DOHH2 (cell line): ENCODE data around the gene TREH.

Source experiments
- H3F3A ChIP-seq: fragments of 200-600 bp; sonication (generic), shearing (Covaris generic); 2 replicates; pipeline ENCODE4 v1.6.0; 2016; ENCODE audit warnings: antibody characterized with exemption, mild to moderate bottlenecking; ENCODE audit not compliant: control insufficient read depth, insufficient read depth
- H3K27ac ChIP-seq: fragments of 200-600 bp; sonication (generic); 2 replicates; pipeline ENCODE4 v1.5.1; 2014; ENCODE audit warnings: low read depth, mild to moderate bottlenecking, low read length, moderate library complexity
- H3K27me3 ChIP-seq: fragments of 200-600 bp; sonication (generic); 2 replicates; pipeline ENCODE4 v1.6.1; 2014; ENCODE audit warnings: mild to moderate bottlenecking, low read length, mixed read lengths; ENCODE audit not compliant: control insufficient read depth
- H3K36me3 ChIP-seq: fragments of 200-600 bp; sonication (generic); 2 replicates; pipeline ENCODE4 v1.6.1; 2014; ENCODE audit warnings: mild to moderate bottlenecking, low read length, moderate library complexity, mixed read lengths; ENCODE audit not compliant: control insufficient read depth
- H3K4me1 ChIP-seq: fragments of 200-600 bp; sonication (generic); 2 replicates; pipeline ENCODE4 v1.6.1; 2014; ENCODE audit warnings: mild to moderate bottlenecking, low read length, mixed read lengths; ENCODE audit not compliant: control insufficient read depth
- H3K4me2 ChIP-seq: fragments of 200-600 bp; sonication (generic); 2 replicates; pipeline ENCODE4 v1.6.0; 2014; ENCODE audit warnings: mild to moderate bottlenecking, low read length, moderate library complexity
- H3K4me3 ChIP-seq: fragments of 200-600 bp; sonication (generic); 2 replicates; pipeline ENCODE4 v1.5.1; 2014; ENCODE audit warnings: mild to moderate bottlenecking, low read length, mixed read lengths
- H3K79me2 ChIP-seq: fragments of 200-600 bp; sonication (generic); 2 replicates; pipeline ENCODE4 v1.6.1; 2014; ENCODE audit warnings: mild to moderate bottlenecking, low read length, mixed read lengths; ENCODE audit not compliant: control insufficient read depth
- H3K9me2 ChIP-seq: fragments of 200-600 bp; sonication (generic); replicated peaks from 2 replicates; pipeline ENCODE4 v1.6.1; 2014; ENCODE audit warnings: mild to moderate bottlenecking, low read length, mixed read lengths; ENCODE audit not compliant: control insufficient read depth
- H3K9me3 ChIP-seq: fragments of 200-600 bp; sonication (generic); 2 replicates; pipeline ENCODE4 v1.6.1; 2014; ENCODE audit warnings: antibody characterized with exemption, low read length, mixed read lengths; ENCODE audit not compliant: control insufficient read depth, insufficient read depth
- H4K20me1 ChIP-seq: fragments of 200-600 bp; sonication (generic); 2 replicates; pipeline ENCODE4 v1.6.0; 2014; ENCODE audit warnings: low read depth, mild to moderate bottlenecking, antibody characterized with exemption, low read length, moderate library complexity; ENCODE audit not compliant: control insufficient read depth, insufficient read depth
- EZH2phosphoT487 ChIP-seq: fragments of 200-600 bp; sonication (generic); IDR thresholded peaks from 2 replicates; pipeline ENCODE4 v1.6.1; 2017; ENCODE audit warnings: borderline replicate concordance, mild to moderate bottlenecking, antibody characterized with exemption, low read length, moderate library complexity, mixed read lengths
- TF ChIP-seq, protein P1 (sequence below): fragments of 200-600 bp; sonication (generic); IDR thresholded peaks from one replicate; pipeline ENCODE4 v1.5.1; 2014; ENCODE audit warnings: antibody characterized with exemption, mild to moderate bottlenecking, low read depth, low read length; ENCODE audit not compliant: poor library complexity, severe bottlenecking

TREH gene

DNA sequence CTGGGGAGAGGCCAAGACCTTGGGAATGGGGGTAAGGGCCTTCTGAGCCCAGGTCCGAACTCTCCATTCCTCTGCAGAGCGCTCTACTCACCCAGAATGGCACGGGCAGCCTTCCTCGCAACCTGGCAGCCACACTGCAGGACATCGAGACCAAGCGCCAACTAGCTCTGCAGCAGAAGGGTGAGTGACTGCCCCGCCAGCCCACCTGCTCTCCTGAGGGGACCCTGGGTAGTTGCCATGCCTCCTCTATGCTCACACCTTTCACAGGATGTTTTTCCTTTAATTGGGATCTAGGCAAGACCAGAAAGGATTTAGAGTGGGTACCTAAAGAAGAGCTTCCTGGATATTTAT lies 35.5 kb downstream of the TREH start:
- Histone ChIP-seq H3F3A (no peaks in the 10 kb centered on the region), H3K9me3 (no peaks in the 10 kb centered on the region), H3K27me3 (peaks cover 11% of the 10 kb centered on the region; the same call in 1 of the 2 replicates), H3K27ac (no peak overlapping the region), H3K36me3 (no peaks in the 10 kb centered on the region), H3K4me2 (no peak overlapping the region), H3K4me3 (no peak overlapping the region), H3K4me1 (no peaks in the 10 kb centered on the region), H3K9me2 (no peaks in the 10 kb centered on the region), H4K20me1 (no peaks in the 10 kb centered on the region), H3K79me2 (no peaks in the 10 kb centered on the region)
- TF ChIP-seq, protein P1, sequence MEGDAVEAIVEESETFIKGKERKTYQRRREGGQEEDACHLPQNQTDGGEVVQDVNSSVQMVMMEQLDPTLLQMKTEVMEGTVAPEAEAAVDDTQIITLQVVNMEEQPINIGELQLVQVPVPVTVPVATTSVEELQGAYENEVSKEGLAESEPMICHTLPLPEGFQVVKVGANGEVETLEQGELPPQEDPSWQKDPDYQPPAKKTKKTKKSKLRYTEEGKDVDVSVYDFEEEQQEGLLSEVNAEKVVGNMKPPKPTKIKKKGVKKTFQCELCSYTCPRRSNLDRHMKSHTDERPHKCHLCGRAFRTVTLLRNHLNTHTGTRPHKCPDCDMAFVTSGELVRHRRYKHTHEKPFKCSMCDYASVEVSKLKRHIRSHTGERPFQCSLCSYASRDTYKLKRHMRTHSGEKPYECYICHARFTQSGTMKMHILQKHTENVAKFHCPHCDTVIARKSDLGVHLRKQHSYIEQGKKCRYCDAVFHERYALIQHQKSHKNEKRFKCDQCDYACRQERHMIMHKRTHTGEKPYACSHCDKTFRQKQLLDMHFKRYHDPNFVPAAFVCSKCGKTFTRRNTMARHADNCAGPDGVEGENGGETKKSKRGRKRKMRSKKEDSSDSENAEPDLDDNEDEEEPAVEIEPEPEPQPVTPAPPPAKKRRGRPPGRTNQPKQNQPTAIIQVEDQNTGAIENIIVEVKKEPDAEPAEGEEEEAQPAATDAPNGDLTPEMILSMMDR: no peak
- no peak for TF ChIP-seq EZH2phosphoT487

DNA sequence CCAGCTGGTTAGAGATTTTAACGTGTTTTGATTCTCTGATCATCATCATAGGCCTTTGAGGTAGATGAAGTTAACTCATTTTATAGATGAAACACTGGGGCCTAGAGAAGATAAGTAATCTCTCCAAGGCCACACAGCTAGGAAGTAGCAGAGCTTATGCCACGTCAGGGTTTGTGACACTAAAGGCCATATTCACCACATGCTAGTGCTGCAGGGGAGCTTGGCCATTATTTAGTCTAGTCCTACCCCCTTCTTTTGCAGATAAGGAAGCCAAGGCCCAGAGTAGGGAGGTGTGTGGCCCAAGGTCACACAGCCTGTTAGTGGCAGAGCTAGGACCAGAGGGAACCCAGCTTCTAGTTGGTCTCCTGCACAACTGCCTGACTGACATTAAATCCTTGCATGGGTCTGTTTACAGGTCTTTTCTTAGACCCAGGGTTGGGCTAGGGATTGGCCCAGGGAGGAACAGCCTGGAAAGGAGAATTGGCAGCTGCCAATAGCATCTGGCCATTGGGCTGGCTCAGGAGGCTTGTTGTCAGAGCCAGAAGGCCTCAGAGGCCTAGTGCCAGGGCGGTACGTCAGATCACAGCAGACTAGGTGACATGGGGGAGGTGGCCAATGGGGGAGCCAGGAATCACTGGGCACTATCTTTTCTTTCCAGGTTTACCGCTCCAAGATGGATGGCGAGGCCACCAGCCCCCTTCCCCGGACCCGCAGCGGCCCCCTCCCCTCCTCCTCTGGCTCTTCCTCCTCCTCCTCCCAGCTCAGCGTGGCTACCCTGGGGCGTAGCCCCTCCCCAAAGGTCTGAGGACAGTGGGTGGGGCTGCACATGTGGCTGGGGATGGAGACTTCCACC lies 36.1 kb downstream of the TREH start:
- Histone ChIP-seq H3K4me1 (no peaks in the 10 kb centered on the region), H3K27me3 (peaks cover 5% of the 10 kb centered on the region; the same call in 1 of the 2 replicates), H3K9me3 (no peaks in the 10 kb centered on the region), H4K20me1 (no peaks in the 10 kb centered on the region), H3K27ac (no peak overlapping the region), H3K4me2 (no peak overlapping the region), H3K9me2 (no peaks in the 10 kb centered on the region), H3K4me3 (no peak overlapping the region), H3K36me3 (no peaks in the 10 kb centered on the region), H3F3A (no peaks in the 10 kb centered on the region), H3K79me2 (no peaks in the 10 kb centered on the region)
- TF ChIP-seq, protein P1: no peak
- no peak for TF ChIP-seq EZH2phosphoT487

DNA sequence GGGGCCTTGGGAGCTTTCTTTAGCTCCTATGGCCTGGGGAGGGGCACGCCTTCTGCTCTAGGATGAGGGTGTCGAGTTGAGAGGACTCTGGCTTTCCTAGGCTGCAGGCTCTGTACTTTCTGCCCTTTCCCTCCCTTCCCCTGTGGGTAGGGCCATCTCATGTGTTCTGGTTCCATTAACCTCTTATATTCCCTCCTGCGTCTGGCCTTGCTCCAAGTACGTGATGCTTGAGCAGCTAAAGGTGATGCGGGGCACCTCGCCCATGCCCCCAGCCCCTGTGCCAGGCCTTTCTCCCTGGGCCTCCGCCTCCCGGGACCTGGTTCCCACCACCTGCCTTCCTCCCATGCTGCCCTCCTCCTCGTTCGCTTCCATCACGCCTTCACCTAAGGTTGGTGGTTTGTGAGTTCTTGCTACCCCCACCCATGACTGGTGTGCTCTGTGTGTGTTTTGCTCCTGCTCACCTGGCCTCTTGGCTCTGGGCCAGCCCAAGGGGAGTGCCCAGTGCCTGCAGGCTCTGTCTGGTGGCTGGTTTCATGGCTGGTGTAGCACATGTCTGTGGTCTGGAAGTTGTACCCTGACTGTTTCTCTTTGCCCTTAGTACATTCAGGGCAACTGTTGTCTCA lies 37.9 kb downstream of the TREH start:
- no peak overlapping the region for H3K4me3 ChIP-seq
- peaks cover 2% of the 10 kb centered on the region; the same call in 1 of the 2 replicates for H3K27me3 ChIP-seq
- TF ChIP-seq, protein P1: no peak
- no peak for TF ChIP-seq EZH2phosphoT487
- H3F3A ChIP-seq: no peaks in the 10 kb centered on the region
- H4K20me1 ChIP-seq: no peaks in the 10 kb centered on the region
- H3K4me2 ChIP-seq: no peak overlapping the region
- no peaks in the 10 kb centered on the region for H3K36me3 ChIP-seq
- H3K27ac ChIP-seq: no peak overlapping the region
- H3K9me3 ChIP-seq: no peaks in the 10 kb centered on the region
- H3K4me1 ChIP-seq: no peaks in the 10 kb centered on the region
- H3K79me2 ChIP-seq: no peaks in the 10 kb centered on the region
- no peaks in the 10 kb centered on the region for H3K9me2 ChIP-seq
